Measurements from ENCODE around the gene AURKB. TPM values are rescaled to one million over a fixed set of nuclear protein-coding genes. Genes with fewer than 3 reads are reported as not detected.
"Not testable (repeated sequence)": the region's sequence is repeated elsewhere in the genome, so short reads cannot be mapped to it uniquely, and the experiment has no call there.

Gene AURKB
- polyA plus RNA-seq, 3 donors: 28.6 to 36.7 (median 33.0) TPM

DNA sequence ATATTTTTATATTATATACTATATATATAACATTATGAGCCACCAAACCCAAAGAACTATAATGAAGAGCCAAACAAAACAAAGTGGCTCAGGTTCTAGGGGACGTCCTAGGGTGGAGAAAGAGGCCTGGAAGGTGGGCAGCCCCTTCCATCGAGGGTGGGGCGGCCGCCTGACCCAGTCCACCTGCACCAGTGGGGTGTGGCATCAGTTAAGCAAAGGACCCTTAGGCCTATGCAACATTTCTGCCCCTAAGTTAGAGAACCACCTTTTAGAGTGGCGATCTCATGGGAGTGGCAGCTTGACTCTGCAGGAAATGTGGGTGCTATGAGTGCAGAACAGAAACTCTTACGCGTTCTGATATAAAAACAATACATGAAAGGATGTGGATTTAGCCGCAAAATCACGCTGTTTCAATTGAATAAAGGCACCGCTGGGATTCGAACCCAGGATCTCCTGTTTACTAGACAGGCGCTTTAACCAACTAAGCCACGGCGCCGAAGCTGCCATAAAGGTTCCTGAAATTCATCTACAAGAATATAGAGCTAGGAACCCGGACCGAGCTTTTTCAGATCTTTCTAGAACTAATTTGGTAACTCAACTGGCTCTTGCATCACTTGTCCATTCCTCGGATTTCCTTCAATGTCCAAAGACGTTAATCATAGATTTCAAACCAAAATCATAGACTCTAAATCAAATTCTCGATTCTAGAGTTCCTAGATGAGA is 15.6 kb upstream of the AURKB start:
- DNase-seq (ENCODE audit: low read depth in 3 of 3, low spot score in 2 of 3): no peak

GRCh38 chr17:8224891-8225812 is 14.8 kb upstream of the AURKB start:
- no peak for DNase-seq (ENCODE audit: low read depth in 3 of 3, low spot score in 2 of 3)

- DNase-seq (ENCODE audit: low read depth in 3 of 3, low spot score in 2 of 3): no peak
Measured at GRCh38 chr17:8223356-8224126, 13.2 kb upstream of the AURKB start.

GRCh38 chr17:8222630-8223355 is 12.4 kb upstream of the AURKB start:
- DNase-seq (ENCODE audit: low read depth in 3 of 3, low spot score in 2 of 3): peak; percentile 68 to 82 (median 76)

DNA sequence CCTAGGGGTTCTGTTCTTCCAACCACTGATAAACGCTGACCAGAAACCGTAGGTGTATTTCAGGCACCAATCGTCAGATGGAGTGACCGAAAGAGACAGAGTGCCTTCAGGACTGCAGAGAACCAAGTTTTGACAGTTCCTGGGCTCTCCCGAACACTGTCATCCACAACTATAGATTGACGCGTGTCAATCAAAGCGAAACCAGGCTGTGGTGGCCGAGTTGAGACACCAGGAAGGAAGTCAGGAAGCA is 11.9 kb upstream of the AURKB start:
- DNase-seq (ENCODE audit: low read depth in 3 of 3, low spot score in 2 of 3): no peak

DNA sequence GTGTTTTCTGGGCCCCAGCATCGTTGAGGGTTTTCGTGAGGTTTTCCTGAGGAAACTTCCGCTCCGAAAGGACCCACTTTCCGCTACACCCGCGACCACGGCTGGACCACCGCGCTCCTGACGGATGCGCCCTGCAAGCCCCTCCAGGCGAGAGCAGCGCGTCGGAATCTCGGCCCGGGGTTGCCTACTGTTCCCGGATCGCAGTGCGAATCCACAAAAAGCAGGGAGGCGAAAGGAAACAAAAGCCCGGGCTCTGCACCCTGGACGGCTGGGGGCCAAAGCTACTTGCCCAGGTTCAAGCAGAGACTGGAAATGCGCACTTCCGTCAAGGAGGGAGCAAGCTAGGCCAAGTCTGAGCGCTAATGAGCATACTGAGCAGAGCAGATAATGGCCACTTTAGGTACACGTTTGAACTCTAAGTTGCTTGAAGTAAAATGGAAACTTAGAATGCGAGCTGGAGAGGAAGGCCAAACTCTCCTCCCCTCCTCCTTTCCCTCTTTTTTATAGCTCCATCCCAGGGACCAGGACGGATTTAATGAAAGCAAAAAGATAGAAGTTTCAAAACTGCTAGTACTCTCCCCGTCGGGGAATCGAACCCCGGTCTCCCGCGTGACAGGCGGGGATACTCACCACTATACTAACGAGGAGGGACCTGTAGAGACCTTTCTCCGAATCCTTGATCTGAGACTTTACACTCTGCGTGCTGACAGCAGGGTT is 11.4 kb upstream of the AURKB start:
- peak; percentile 90 to 95 (median 94) for DNase-seq (ENCODE audit: low read depth in 3 of 3, low spot score in 2 of 3)

- peak; percentile 93 to 96 (median 93) for DNase-seq (ENCODE audit: low read depth in 3 of 3, low spot score in 2 of 3)
Measured at GRCh38 chr17:8220783-8221662, 10.6 kb upstream of the AURKB start.

GRCh38 chr17:8214000-8214399 is 3.6 kb upstream of the AURKB start:
- not testable (repeated sequence) for DNase-seq (ENCODE audit: low read depth in 3 of 3, low spot score in 2 of 3)

- DNase-seq (ENCODE audit: low read depth in 3 of 3, low spot score in 2 of 3): no peak
Measured at GRCh38 chr17:8212312-8213180, 2.2 kb upstream of the AURKB start.

DNA sequence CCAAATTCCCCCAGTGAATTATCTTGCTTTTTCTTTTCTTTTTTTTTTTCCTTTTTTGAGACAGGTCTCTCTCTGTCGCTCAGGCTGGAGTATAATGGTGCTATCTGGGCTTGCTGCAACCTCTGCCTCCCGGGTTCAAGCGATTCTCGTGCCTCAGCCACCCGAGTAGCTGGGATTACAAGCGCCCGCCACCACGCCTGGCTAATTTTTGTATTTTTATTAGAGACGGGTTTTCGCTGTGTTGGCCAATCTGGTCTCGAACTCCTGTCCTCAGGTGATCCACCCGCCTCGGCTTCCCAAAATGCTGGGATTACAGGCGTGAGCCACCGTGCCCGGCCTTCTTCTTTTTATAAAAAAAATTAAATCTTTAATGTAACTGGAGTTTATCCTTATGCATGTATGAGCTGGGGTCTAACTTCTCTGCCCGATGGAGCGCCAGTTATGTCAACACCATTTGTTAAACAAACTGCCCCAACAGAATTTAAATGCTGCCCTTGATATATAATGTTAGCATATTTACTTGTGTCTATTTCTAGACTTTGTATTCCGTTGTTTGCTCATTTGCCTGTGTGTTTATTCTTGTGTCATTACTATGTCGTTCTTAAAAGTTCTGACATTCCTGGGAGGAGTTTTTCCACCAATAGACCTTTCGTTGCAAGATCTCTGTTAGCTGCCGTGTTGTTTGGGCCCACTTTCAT is 535 bp upstream of the AURKB start:
- DNase-seq (ENCODE audit: low read depth in 3 of 3, low spot score in 2 of 3): no peak

DNA sequence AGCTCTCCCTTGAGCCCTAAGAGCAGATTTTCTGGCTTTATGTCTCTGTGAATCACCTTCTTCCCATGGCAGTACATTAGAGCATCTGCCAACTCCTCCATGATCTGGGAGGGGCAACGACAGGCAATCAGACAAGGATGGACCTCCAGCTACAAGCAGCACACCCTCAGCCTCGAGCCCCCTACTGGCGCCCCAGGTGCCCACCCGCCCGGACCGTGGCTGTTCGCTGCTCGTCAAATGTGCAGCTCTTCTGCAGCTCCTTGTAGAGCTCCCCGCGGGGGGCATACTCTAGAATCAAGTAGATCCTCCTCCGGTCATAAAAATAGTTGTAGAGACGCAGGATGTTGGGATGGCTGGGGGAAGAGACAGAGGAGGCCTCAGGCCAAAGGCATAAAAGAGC is 3.8 kb downstream of the AURKB start:
- no peak for DNase-seq (ENCODE audit: low read depth in 3 of 3, low spot score in 2 of 3)

DNA sequence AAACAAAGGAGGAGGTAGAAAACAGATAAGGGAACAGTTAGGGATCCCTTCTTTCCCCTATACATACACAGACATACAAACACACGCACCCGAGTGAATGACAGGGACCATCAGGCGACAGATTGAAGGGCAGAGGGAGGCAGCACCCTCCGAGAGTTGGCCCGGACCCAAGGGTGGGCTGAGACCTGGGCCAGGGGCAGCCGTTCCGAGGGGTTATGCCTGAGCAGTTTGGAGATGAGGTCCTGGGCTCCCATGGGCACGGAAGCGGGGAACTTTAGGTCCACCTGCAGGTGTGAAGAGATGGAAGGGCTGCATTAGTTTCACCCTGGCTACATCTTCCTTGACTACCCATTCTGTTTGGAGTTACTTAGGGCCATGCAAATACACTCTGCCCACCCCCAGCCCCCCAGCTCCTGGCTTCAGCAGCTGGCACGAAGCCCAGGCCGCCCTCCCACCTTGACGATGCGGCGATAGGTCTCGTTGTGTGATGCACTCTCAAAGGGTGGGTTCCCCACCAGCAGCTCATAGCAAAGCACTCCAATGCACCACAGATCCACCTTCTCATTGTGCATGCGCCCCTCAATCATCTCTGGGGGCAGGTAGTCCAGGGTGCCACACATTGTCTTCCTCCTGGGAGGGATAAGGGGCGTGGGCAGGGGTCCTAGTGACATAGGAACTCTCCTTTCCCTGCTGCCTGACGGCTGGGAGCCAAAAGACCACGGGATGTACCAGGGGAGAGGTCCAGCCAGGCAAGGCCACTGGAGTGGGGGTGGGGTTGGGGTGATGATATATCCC is 5.4 kb downstream of the AURKB start:
- DNase-seq (ENCODE audit: low read depth in 3 of 3, low spot score in 2 of 3): no peak

- no peak for DNase-seq (ENCODE audit: low read depth in 3 of 3, low spot score in 2 of 3)
Measured at GRCh38 chr17:8192070-8192815, 18.1 kb downstream of the AURKB start.

DNA sequence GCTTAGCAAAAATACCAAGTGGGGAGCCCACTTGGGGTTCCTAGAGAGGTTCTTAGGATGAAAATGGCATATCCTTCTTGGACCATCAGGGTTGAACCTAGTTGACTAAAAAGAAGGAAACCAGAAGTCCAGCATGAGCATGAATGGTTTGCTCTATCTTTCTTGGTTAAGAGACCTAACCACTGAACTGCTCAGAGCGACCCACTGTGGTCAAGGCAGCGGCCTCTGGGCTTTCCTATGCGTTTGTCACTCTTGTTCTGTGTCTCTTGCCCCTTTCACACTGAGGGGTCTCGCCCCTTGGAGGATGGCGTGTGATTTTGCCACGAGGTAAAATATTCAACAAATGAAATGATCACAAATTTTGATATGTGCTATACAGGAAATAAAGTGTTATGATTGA is 19.9 kb downstream of the AURKB start:
- no peak for DNase-seq (ENCODE audit: low read depth in 3 of 3, low spot score in 2 of 3)

- peak; percentile 88 to 93 (median 90) for DNase-seq (ENCODE audit: low read depth in 3 of 3, low spot score in 2 of 3)
Measured at GRCh38 chr17:8189711-8190477, 20.5 kb downstream of the AURKB start, which contains the start of gene BORCS6. BORCS6 (minus strand) TSS chr17:8190180; CDS start chr17:8190140, 40 bp downstream.

Measured in right renal cortex interstitium (tissue), 3 donors.